Activated T-helper 1 cell treated with anti-CD3 and anti-CD28 coated beads, Interleukin-12 subunit alpha, Interleukin-12 subunit beta, Interleukin-2, Interleukin-4 antibody, amounts not matched to agents 30 ng/mL and 10 ng/mL and 1 ng/mL, durations not matched to agents 14 hours and 24 hours and 36 hours (primary cell): Measurements from ENCODE around the gene CD180. TPM values are rescaled to one million over a fixed set of nuclear protein-coding genes. Genes with fewer than 3 reads are reported as not detected.
A peak's percentile ranks its signal among the peaks of the same experiment; 100 is the strongest.

Experiments
- DNase-seq: peaks from one replicate; pipeline ENCODE4 v3.0.0; 2021; ENCODE audit warnings: low spot score
- H3K27ac Mint-ChIP-seq: one replicate; pipeline ENCODE4 v1.8.0; 2021; ENCODE audit warnings: mild to moderate bottlenecking, mixed read lengths
- H3K27me3 Mint-ChIP-seq: one replicate; pipeline ENCODE4 v1.8.0; 2022; ENCODE audit warnings: mild to moderate bottlenecking, moderate library complexity, mixed read lengths; ENCODE audit not compliant: insufficient read depth
- H3K36me3 Mint-ChIP-seq: one replicate; pipeline ENCODE4 v1.8.0; 2021; ENCODE audit warnings: low read depth, mixed read lengths
- H3K4me1 Mint-ChIP-seq: one replicate; pipeline ENCODE4 v1.8.0; 2021; ENCODE audit warnings: low read depth, mixed read lengths
- H3K4me3 Mint-ChIP-seq: one replicate; pipeline ENCODE4 v1.8.0; 2021; ENCODE audit warnings: mild to moderate bottlenecking, moderate library complexity, mixed read lengths
- H3K9me3 Mint-ChIP-seq: one replicate; pipeline ENCODE4 v1.8.0; 2021; ENCODE audit warnings: mixed read lengths
- intact Hi-C: fragments of 100-400 bp; cut with micrococcal nuclease; formaldehyde crosslinking; loops from one replicate; pipeline ENCODE4 v1.15.1; 2024
- total RNA-seq: library from RNA; stranded (reverse); gene quantifications from 2 replicates; pipeline ENCODE4 v1.2.3, GENCODE V29; 2022

Gene CD180
- total RNA-seq, 1 donor from 2014 or later, result 1.4 TPM

DNA sequence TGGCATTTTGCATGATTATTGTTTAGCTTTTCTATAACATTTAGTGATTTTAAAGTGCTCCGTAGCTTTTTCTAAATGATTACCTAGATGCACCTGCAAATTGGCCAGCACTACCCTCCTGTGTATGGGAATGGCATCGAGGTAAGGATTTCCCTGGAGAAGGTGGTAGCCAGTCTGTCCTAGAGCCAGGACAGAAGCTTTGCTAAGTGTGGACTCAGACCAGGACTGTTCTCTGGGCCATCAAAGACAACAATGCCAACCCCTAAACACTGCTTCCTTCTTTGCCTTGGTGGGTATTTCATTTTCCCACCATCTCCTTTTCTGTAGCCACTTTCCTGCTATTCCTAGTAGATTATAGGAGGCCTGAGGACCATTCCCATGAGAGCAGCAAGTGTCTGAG, 53.0 kb downstream of the CD180 start:
- H3K27me3 Mint-ChIP-seq, result no peaks in the 10 kb centered on the region
- no peak overlapping the region for H3K4me3 Mint-ChIP-seq
- intact Hi-C loops, result no loop called here
- no peak for DNase-seq
- peaks cover 52% of the 10 kb centered on the region for H3K36me3 Mint-ChIP-seq
- H3K9me3 Mint-ChIP-seq, result no peaks in the 10 kb centered on the region
- H3K4me1 Mint-ChIP-seq, result no peaks in the 10 kb centered on the region
- H3K27ac Mint-ChIP-seq, result no peak overlapping the region

GRCh38 chr5:67142816-67143215, 53.8 kb downstream of the CD180 start:
- H3K36me3 Mint-ChIP-seq, result peaks cover 50% of the 10 kb centered on the region
- H3K27ac Mint-ChIP-seq, result no peak overlapping the region
- intact Hi-C loops, result no loop called here
- DNase-seq, result no peak
- no peaks in the 10 kb centered on the region for H3K9me3 Mint-ChIP-seq
- H3K4me3 Mint-ChIP-seq, result no peak overlapping the region
- no peaks in the 10 kb centered on the region for H3K4me1 Mint-ChIP-seq
- H3K27me3 Mint-ChIP-seq, result no peaks in the 10 kb centered on the region

- H3K27ac Mint-ChIP-seq, result peak overlapping the region; percentile 27
- H3K27me3 Mint-ChIP-seq, result no peaks in the 10 kb centered on the region
- intact Hi-C loops, result no loop called here
- no peak for DNase-seq
- H3K9me3 Mint-ChIP-seq, result no peaks in the 10 kb centered on the region
- H3K36me3 Mint-ChIP-seq, result peaks cover 49% of the 10 kb centered on the region
- no peaks in the 10 kb centered on the region for H3K4me1 Mint-ChIP-seq
- H3K4me3 Mint-ChIP-seq, result no peak overlapping the region
These were observed 55.0 kb downstream of the CD180 start for GRCh38 chr5:67141644-67142043.

DNA sequence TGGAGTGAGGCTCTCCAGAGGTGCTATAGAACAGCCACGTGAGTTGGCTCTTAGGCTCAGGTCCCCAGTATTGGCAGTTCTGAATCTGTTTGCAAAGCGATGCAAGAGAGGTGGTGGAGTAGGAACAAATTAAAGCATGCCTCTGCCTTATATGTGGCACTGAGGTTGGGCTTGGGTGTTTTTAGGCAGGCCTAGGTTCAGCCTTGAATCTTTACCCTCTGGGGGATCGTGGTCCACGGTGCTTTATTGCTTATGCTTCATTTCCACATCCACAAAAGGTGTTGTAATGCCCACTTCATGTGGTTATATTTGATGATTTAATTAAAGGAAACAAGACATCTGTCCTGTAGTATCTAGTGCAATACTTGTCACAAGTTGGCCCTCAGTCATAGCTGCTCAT, 56.2 kb downstream of the CD180 start:
- DNase-seq, result no peak
- Mint-ChIP-seq H3K36me3 (peaks cover 42% of the 10 kb centered on the region), H3K4me3 (no peak overlapping the region), H3K27ac (no peak overlapping the region), H3K27me3 (no peaks in the 10 kb centered on the region), H3K4me1 (no peaks in the 10 kb centered on the region), H3K9me3 (no peaks in the 10 kb centered on the region)
- intact Hi-C loops, result no loop called here

DNA sequence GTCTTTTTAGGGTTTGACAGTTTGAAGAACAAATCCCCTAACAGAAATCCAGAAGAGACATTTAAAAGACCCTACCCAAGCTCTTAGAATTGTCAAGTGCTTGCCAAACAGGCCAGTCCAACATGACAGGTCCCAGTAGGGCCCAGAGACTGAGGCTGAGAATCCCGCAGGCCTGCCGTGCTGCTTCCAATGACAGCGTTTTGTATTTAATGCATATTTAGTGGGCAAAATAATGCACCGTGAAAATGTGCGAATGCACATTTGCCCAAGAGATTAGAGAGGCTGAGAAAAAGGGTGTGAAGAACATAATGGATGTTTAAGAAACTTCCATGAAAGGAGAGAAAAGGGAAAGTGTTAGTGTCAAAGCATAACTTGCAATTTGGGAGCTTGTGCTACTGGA, 57.6 kb downstream of the CD180 start:
- intact Hi-C loops, result no loop called here
- no peaks in the 10 kb centered on the region for H3K4me1 Mint-ChIP-seq
- no peak for DNase-seq
- no peak overlapping the region for H3K4me3 Mint-ChIP-seq
- no peak overlapping the region for H3K27ac Mint-ChIP-seq
- H3K27me3 Mint-ChIP-seq, result no peaks in the 10 kb centered on the region
- H3K9me3 Mint-ChIP-seq, result no peaks in the 10 kb centered on the region
- H3K36me3 Mint-ChIP-seq, result peaks cover 39% of the 10 kb centered on the region

DNA sequence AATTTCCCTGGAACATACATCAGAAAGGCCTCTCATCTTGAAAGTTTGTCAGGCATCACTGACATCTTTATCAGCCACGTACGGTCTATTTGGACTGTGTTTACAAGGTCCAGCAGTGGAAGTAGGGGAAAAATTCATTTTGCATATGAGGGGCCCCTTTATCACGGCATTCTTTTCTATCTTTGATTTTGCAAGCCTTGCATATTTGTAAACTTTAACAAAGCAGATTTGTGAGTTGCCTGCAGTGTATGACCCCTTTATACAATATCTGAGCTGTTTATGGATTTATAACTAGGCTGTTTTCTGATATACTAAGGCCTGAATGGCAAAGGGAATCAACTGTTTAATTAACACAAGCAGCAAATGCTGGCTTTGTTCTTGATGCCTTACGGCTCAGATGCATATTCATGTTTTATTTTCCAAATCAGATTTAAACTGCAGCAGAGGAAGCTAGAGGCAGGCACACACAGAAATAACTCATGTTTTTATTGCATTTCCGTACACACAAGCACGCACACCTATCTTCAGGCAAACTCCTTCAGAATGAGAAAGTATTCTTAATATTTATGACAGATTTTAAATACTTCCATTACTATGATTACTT, 61.1 kb downstream of the CD180 start:
- DNase-seq, result no peak
- Mint-ChIP-seq H3K27me3 (no peaks in the 10 kb centered on the region), H3K36me3 (peaks cover 26% of the 10 kb centered on the region), H3K9me3 (no peaks in the 10 kb centered on the region), H3K27ac (no peak overlapping the region), H3K4me1 (no peaks in the 10 kb centered on the region), H3K4me3 (no peak overlapping the region)
- intact Hi-C loops, result no loop called here

DNA sequence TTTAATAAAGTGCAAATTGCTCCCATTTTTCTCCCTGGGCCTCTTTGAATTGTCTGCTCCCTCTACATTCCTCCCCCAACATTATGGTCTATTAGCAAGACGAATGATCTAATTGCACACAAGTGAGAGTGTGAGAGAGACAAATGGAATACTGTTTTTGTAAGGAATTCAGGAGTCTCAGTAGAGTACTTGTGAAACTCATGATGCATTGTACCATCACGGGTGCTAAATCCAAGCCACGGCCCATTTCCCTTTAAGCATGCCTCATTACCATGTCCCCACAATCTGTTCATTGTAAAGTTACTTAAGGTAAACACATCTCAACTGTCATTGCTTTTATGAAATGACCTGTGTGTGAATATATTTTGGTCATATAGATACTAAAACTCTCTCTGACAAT, 62.8 kb downstream of the CD180 start:
- intact Hi-C loops, result no loop called here
- no peak for DNase-seq
- Mint-ChIP-seq H3K36me3 (peaks cover 28% of the 10 kb centered on the region), H3K27me3 (no peaks in the 10 kb centered on the region), H3K9me3 (no peaks in the 10 kb centered on the region), H3K27ac (no peak overlapping the region), H3K4me3 (no peak overlapping the region), H3K4me1 (no peaks in the 10 kb centered on the region)

GRCh38 chr5:67133217-67133616, 63.4 kb downstream of the CD180 start:
- Mint-ChIP-seq H3K4me3 (no peak overlapping the region), H3K9me3 (no peaks in the 10 kb centered on the region), H3K4me1 (no peaks in the 10 kb centered on the region), H3K27ac (no peak overlapping the region), H3K27me3 (no peaks in the 10 kb centered on the region), H3K36me3 (peaks cover 31% of the 10 kb centered on the region)
- DNase-seq, result no peak
- intact Hi-C loops, result no loop called here

- DNase-seq, result no peak
- no peaks in the 10 kb centered on the region for H3K27me3 Mint-ChIP-seq
- H3K27ac Mint-ChIP-seq, result no peak overlapping the region
- peaks cover 5% of the 10 kb centered on the region for H3K4me1 Mint-ChIP-seq
- intact Hi-C loops, result no loop called here
- no peak overlapping the region for H3K4me3 Mint-ChIP-seq
- peaks cover 39% of the 10 kb centered on the region for H3K36me3 Mint-ChIP-seq
- H3K9me3 Mint-ChIP-seq, result no peaks in the 10 kb centered on the region
These were observed 66.8 kb downstream of the CD180 start for GRCh38 chr5:67129768-67130167.
